Sigmoid colon (tissue), 7 donors: ENCODE results near the gene ACTC1. TPM values are rescaled to one million over a fixed set of nuclear protein-coding genes. Genes with fewer than 3 reads are reported as not detected.

ENCODE experiments used
- DNase-seq: peaks from one replicate; pipeline ENCODE4 v3.0.0-alpha.2; 2019
- H3K27ac ChIP-seq, 4 donors: fragments of 200-600 bp; sonication (generic); one replicate each; pipeline ENCODE4 v1.5.1; 2016 to 2019; ENCODE audit warnings: mild to moderate bottlenecking in 1 of 4
- H3K27me3 ChIP-seq, 3 donors: fragments of 200-600 bp; sonication (generic); one replicate each; pipeline ENCODE4 v1.5.1; 2019; ENCODE audit warnings: mild to moderate bottlenecking in 1 of 3
- H3K36me3 ChIP-seq, 4 donors: fragments of 200-600 bp; sonication (generic); one replicate each; pipeline ENCODE4 v1.5.1; 2016 to 2019
- H3K4me1 ChIP-seq, 4 donors: fragments of 200-600 bp; sonication (generic); one replicate each; pipeline ENCODE4 v1.5.1; 2017 to 2019
- H3K4me3 ChIP-seq, 4 donors: fragments of 200-600 bp; sonication (generic); one replicate each; pipeline ENCODE4 v1.5.1; 2017 to 2019; ENCODE audit warnings: mild to moderate bottlenecking in 2 of 4, moderate library complexity in 1 of 4
- H3K9me3 ChIP-seq, 4 donors: fragments of 200-600 bp in 3 of 4; sonication (generic) in 3 of 4; one replicate each; pipeline versions ENCODE4 v1.5.1 to v1.6.1; 2013 to 2019
- CTCF ChIP-seq, 4 experiments: fragments of 450-650 bp in 3 of 4; fragments of 200-600 bp in 1 of 4; IDR thresholded peaks; one replicate each; pipeline ENCODE4 v1.5.1; 2016 to 2019; ENCODE audit warnings: antibody characterized with exemption in 4 of 4, mild to moderate bottlenecking in 3 of 4, moderate library complexity in 2 of 4
- EP300 ChIP-seq, 4 donors: sonication (generic); formaldehyde crosslinking; IDR thresholded peaks; one replicate each; pipeline ENCODE4 v1.6.1; 2017; ENCODE audit warnings: antibody characterized with exemption in 4 of 4
- POLR2A ChIP-seq, 2 donors: fragments of 450-650 bp; IDR thresholded peaks; one replicate each; pipeline ENCODE4 v1.6.1; 2016; ENCODE audit warnings: antibody characterized with exemption in 2 of 2, mild to moderate bottlenecking in 2 of 2, moderate library complexity in 2 of 2
- POLR2AphosphoS5 ChIP-seq, 4 donors: sonication (generic); formaldehyde crosslinking; IDR thresholded peaks; one replicate each; pipeline ENCODE4 v1.6.1; 2017; ENCODE audit warnings: antibody characterized with exemption in 4 of 4
- WGBS, 2 donors: extraction: QIAGEN DNeasy Blood & Tissue Kit; methylation state at CpG; one replicate each; pipeline ENCODE4 v1.1.7; 2013; 5-methylcytosine and 5-hydroxymethylcytosine counted together
- intact Hi-C: fragments of 100-400 bp; cut with DNase I; formaldehyde crosslinking; loops from one replicate; pipeline ENCODE4 v1.15.1; 2023
- polyA plus RNA-seq, 3 donors: library from polyadenylated mRNA; stranded (reverse); fragments of 200-250 nt; gene quantifications; one replicate each; pipeline ENCODE4 v1.2.3, GENCODE V29; 2013
- total RNA-seq, 4 donors: library from RNA; depleted of rRNA; stranded (reverse); fragments of >200 nt; gene quantifications; one replicate each; pipeline ENCODE4 v1.1.0, GENCODE V29; 2016
- donor health status: healthy with polysubstance abuse.
- donor health status: Bipolar disorder and iron deficiency.
- donor health status: healthy.

Gene ACTC1
- total and polyA plus RNA-seq, 7 donors: 0.36 to 11.1 (median 1.4) TPM

GRCh38 chr15:34753236-34753894 lies 42.0 kb downstream of the ACTC1 start:
- H3K27ac ChIP-seq: no peak overlapping the region
- H3K4me1 ChIP-seq: peaks cover 0 to 11% (median 11%) of the 10 kb centered on the region in 4 donors
- H3K27me3 ChIP-seq: peaks cover 18 to 52% (median 38%) of the 10 kb centered on the region in 3 donors
- H3K36me3 ChIP-seq: no peaks in the 10 kb centered on the region
- DNase-seq: no peak
- 32 to 52% methylated on average over 11 of the region's 11 CpGs for WGBS, 2 donors
- H3K9me3 ChIP-seq: no peaks in the 10 kb centered on the region
- intact Hi-C loops: no loop called here
- TF ChIP-seq CTCF (IDR thresholded peaks at IDR 0.05) (no peak), POLR2A (IDR thresholded peaks at IDR 0.05) (no peak), POLR2AphosphoS5 (IDR thresholded peaks at IDR 0.05) (no peak), EP300 (IDR thresholded peaks at IDR 0.05) (no peak)
- H3K4me3 ChIP-seq: no peak overlapping the region

GRCh38 chr15:34749691-34750090 lies 45.7 kb downstream of the ACTC1 start:
- Histone ChIP-seq H3K9me3 (no peaks in the 10 kb centered on the region), H3K36me3 (no peaks in the 10 kb centered on the region), H3K27ac (no peak overlapping the region), H3K27me3 (peaks cover 9 to 25% (median 18%) of the 10 kb centered on the region in 3 donors), H3K4me3 (no peak overlapping the region), H3K4me1 (peaks cover 0 to 6% (median 5%) of the 10 kb centered on the region in 4 donors)
- WGBS, 2 donors: 78% methylated on average over 4 of the region's 4 CpGs
- DNase-seq: no peak
- intact Hi-C loops: no loop called here
- no peak for TF ChIP-seq POLR2A (IDR thresholded peaks at IDR 0.05)
- no peak for TF ChIP-seq EP300 (IDR thresholded peaks at IDR 0.05)
- no peak for TF ChIP-seq CTCF (IDR thresholded peaks at IDR 0.05)
- TF ChIP-seq POLR2AphosphoS5 (IDR thresholded peaks at IDR 0.05): no peak

Other genes starting within 250 kb of the ACTC1 start
- gene GOLGA8B, start 211.9 kb downstream of the ACTC1 start, total RNA-seq: 100 to 1,000 TPM in 1 of 4 donors, 10 to 100 TPM in 3; 57.6 to 102 (median 82.2) TPM
- 10 to 100 TPM in 1 of 3 donors, 1 to 10 TPM in 2; 1.2 to 15.5 (median 1.6) TPM for gene GOLGA8B, start 211.9 kb downstream of the ACTC1 start, polyA plus RNA-seq
- under 1 TPM in 1 of 4 donors, not detected in 3; 0.28 TPM for gene GJD2, start 40.6 kb downstream of the ACTC1 start, total RNA-seq
- not detected for gene GJD2, start 40.6 kb downstream of the ACTC1 start, polyA plus RNA-seq
- 10 to 100 TPM; 17.4 to 24.2 (median 21.6) TPM for gene AQR, start 174.2 kb upstream of the ACTC1 start, total RNA-seq
- 1 to 10 TPM; 3.7 to 9.6 (median 4.8) TPM for gene AQR, start 174.2 kb upstream of the ACTC1 start, polyA plus RNA-seq
- 10 to 100 TPM; 15.9 to 21.4 (median 19.1) TPM for gene ZNF770, start 192.7 kb upstream of the ACTC1 start, total RNA-seq
- gene ZNF770, start 192.7 kb upstream of the ACTC1 start, polyA plus RNA-seq: 10 to 100 TPM in 1 of 3 donors, 1 to 10 TPM in 2; 4.8 to 10.7 (median 6.2) TPM